Stimulated activated naive CD8-positive, alpha-beta T cell treated with anti-CD3 and anti-CD28 coated beads, Interleukin-15, Interleukin-2, amounts not matched to agents 100 ng/mL and 50 ng/mL, for 24 hours (primary cell): ENCODE results near the gene GAGE13.
"Not testable (repeated sequence)": the region's sequence is repeated elsewhere in the genome, so short reads cannot be mapped to it uniquely, and the experiment has no call there.

Source experiments
- H3K27ac Mint-ChIP-seq: one replicate; pipeline ENCODE4 v1.8.0; 2021; ENCODE audit warnings: mild to moderate bottlenecking, mixed read lengths
- H3K27me3 Mint-ChIP-seq: one replicate; pipeline ENCODE4 v1.8.0; 2021; ENCODE audit warnings: mixed read lengths
- H3K36me3 Mint-ChIP-seq: one replicate; pipeline ENCODE4 v1.8.0; 2021; ENCODE audit warnings: low read depth, mixed read lengths
- H3K4me1 Mint-ChIP-seq: one replicate; pipeline ENCODE4 v1.8.0; 2021; ENCODE audit warnings: low read depth, mixed read lengths
- H3K4me3 Mint-ChIP-seq: one replicate; pipeline ENCODE4 v1.8.0; 2021; ENCODE audit warnings: mild to moderate bottlenecking, mixed read lengths
- H3K9me3 Mint-ChIP-seq: one replicate; pipeline ENCODE4 v1.8.0; 2021; ENCODE audit warnings: mixed read lengths

The GAGE13 gene

DNA sequence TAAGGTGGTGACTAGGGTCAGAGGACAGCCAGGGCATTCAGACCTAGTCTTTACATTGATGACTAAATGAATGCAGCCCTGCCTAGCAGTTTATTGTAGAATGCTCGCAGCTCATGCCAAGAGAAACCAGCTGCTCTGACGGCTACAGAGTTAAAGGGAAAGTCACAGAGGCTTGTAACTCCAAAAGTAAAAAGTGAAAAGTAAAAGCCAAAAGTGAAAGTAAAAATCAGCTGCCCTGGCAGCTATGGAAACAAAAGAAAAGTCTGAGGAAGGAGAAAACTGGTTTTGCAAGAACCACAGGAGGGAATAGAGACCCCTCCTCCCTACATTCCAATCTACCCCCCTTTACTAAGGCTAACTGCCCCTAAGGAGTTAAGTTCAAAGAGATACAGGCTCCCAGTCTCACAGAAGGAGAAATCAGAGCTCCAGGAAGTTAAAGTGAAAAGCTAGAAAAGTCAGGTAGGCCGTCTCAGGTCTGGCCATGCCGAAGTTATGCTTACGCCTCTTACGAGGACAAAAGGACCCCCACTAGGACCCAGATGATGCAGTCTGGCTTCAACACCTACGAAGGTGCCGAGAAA lies 21.9 kb upstream of the GAGE13 start:
- no peaks in the 10 kb centered on the region for H3K9me3 Mint-ChIP-seq
- H3K27me3 Mint-ChIP-seq, result no peaks in the 10 kb centered on the region
- peak overlapping the region; percentile 95 for H3K27ac Mint-ChIP-seq
- H3K36me3 Mint-ChIP-seq, result no peaks in the 10 kb centered on the region
- peaks cover 20% of the 10 kb centered on the region for H3K4me1 Mint-ChIP-seq
- H3K4me3 Mint-ChIP-seq, result peak overlapping the region; percentile 75

DNA sequence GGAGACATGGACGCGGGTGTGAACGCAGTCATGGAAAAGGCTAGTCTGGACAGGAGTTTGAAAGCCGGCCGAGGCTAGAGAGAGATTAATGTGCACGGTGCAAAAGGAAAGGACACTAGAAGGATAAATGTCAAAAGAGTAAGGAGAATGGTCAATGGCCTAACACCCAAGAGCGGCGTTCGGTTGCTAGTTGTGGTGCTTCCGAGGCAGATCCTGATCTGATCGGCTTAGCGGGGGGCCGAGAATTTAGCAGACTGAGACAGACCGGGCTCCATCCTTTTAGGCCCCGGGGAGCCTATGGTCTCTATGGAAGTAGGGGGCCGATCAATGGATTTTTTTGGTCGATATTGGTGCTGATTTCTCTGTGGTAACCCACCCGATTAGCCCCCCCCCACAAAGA lies 21.0 kb upstream of the GAGE13 start:
- no peak overlapping the region for H3K4me3 Mint-ChIP-seq
- peaks cover 20% of the 10 kb centered on the region for H3K4me1 Mint-ChIP-seq
- H3K36me3 Mint-ChIP-seq, result no peaks in the 10 kb centered on the region
- H3K9me3 Mint-ChIP-seq, result no peaks in the 10 kb centered on the region
- no peaks in the 10 kb centered on the region for H3K27me3 Mint-ChIP-seq
- no peak overlapping the region for H3K27ac Mint-ChIP-seq

DNA sequence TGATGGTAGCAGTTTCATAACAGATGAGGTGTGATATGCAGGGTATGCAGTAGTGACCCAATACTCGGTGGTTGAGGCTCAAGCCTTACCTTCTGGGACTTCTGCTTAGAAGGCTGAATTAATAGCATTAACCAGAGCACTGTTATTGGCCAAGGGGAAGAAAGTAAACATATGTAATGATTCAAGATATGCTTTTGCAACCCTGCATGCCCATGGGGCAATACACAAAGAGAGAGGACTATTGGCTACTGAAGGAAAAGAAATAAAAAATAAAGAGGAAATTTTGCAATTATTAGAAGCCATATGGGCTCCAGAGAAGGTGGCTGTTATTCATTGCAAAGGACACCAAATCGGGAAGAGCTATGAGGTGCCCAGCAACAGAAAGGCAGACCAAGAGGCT lies 19.2 kb upstream of the GAGE13 start:
- Mint-ChIP-seq H3K9me3 (no peaks in the 10 kb centered on the region), H3K27me3 (no peaks in the 10 kb centered on the region), H3K36me3 (no peaks in the 10 kb centered on the region), H3K27ac (no peak overlapping the region), H3K4me1 (peaks cover 20% of the 10 kb centered on the region), H3K4me3 (no peak overlapping the region)

GRCh38 chrX:49316085-49316484 lies 15.3 kb upstream of the GAGE13 start:
- Mint-ChIP-seq H3K9me3 (no peaks in the 10 kb centered on the region), H3K27ac (no peak overlapping the region), H3K36me3 (no peaks in the 10 kb centered on the region), H3K4me3 (no peak overlapping the region), H3K27me3 (no peaks in the 10 kb centered on the region), H3K4me1 (no peaks in the 10 kb centered on the region)

DNA sequence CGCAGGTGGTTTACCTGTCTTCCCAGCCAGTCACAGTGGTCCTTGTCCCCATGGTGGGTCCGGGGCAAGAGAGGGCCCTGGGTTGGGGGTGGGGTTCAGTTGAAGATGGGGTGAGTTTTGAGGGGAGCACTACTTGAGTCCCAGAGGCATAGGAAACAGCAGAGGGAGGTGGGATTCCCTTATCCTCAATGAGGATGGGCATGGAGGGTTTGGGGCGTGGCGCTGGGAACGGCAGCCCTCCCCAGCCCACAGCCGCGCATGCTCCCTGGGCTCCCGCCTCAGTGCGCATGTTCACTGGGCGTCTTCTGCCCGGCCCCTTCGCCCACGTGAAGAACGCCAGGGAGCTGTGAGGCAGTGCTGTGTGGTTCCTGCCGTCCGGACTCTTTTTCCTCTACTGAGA lies 9.6 kb upstream of the GAGE13 start, which contains the start of gene GAGE12J:
Gene GAGE12J (plus strand): TSS at position 301 of the 400 bp plus-strand sequence. CDS start 1,157 bp downstream, outside the sequence.
- not testable (repeated sequence) for H3K4me1 Mint-ChIP-seq, H3K9me3 Mint-ChIP-seq, H3K36me3 Mint-ChIP-seq, H3K4me3 Mint-ChIP-seq, H3K27ac Mint-ChIP-seq, H3K27me3 Mint-ChIP-seq

DNA sequence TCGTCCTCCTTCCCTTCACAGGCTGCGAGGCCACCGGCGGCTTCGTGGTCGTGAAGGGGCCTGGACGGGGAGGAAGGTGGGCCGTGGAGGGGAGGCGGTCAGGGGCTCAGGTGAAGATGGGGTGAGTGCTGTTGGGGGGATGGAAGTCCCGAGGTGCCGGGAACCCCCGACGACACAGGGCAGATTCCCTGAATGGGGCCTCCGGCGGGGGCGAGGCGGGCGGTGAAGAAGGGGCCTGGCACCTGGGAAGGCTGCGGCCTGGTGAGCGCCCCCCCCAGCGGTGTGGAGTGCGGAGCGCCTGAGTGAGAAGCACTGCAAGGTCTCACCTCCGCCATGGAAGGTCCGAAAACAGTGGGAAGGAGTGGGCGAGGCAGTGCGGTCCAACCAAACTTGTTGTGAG lies 9.1 kb upstream of the GAGE13 start:
- not testable (repeated sequence) for H3K4me3 Mint-ChIP-seq, H3K4me1 Mint-ChIP-seq, H3K9me3 Mint-ChIP-seq, H3K36me3 Mint-ChIP-seq, H3K27ac Mint-ChIP-seq, H3K27me3 Mint-ChIP-seq

DNA sequence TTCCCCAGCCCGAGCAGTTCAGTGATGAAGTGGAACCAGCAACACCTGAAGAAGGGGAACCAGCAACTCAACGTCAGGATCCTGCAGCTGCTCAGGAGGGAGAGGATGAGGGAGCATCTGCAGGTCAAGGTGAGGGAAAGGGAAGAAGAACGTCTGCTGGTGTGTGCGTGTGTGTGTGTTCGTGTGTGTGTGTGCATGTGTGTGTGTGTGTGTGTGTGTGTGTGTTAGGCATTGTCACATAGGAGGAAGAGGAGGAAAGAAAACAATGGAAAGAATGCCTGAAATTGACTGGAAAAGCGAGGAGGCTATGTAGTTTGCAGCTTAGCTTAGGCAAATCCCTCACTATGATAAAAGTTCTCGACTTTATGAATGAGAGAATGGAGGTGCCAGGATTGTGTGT lies 7.6 kb upstream of the GAGE13 start:
- H3K27ac Mint-ChIP-seq, H3K4me1 Mint-ChIP-seq, H3K4me3 Mint-ChIP-seq, H3K36me3 Mint-ChIP-seq, H3K27me3 Mint-ChIP-seq, H3K9me3 Mint-ChIP-seq: not testable (repeated sequence)

GRCh38 chrX:49330421-49330820 lies 961 bp upstream of the GAGE13 start:
- H3K27me3 Mint-ChIP-seq, H3K36me3 Mint-ChIP-seq, H3K4me3 Mint-ChIP-seq, H3K9me3 Mint-ChIP-seq, H3K27ac Mint-ChIP-seq, H3K4me1 Mint-ChIP-seq: not testable (repeated sequence)

DNA sequence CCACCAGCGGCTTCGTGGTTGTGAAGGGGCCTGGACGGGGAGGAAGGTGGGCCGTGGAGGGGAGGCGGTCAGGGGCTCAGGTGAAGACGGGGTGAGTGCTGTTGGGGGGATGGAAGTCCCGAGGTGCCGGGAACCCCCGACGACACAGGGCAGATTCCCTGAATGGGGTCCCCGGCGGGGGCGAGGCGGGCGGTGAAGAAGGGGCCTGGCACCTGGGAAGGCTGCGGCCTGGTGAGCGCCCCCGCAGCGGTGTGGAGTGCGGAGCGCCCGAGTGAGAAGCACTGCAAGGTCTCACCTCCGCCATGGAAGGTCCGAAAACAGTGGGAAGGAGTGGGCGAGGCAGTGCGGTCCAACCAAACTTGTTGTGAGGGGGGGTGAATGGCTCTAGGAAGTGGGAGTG lies 459 bp downstream of the GAGE13 start:
- not testable (repeated sequence) for H3K36me3 Mint-ChIP-seq, H3K4me1 Mint-ChIP-seq, H3K9me3 Mint-ChIP-seq, H3K4me3 Mint-ChIP-seq, H3K27me3 Mint-ChIP-seq, H3K27ac Mint-ChIP-seq

GRCh38 chrX:49341449-49341848 lies 10.1 kb downstream of the GAGE13 start:
- not testable (repeated sequence) for H3K36me3 Mint-ChIP-seq, H3K4me1 Mint-ChIP-seq, H3K9me3 Mint-ChIP-seq, H3K27me3 Mint-ChIP-seq, H3K27ac Mint-ChIP-seq, H3K4me3 Mint-ChIP-seq

GRCh38 chrX:49344496-49345175 lies 13.3 kb downstream of the GAGE13 start:
- not testable (repeated sequence) for H3K27ac Mint-ChIP-seq

DNA sequence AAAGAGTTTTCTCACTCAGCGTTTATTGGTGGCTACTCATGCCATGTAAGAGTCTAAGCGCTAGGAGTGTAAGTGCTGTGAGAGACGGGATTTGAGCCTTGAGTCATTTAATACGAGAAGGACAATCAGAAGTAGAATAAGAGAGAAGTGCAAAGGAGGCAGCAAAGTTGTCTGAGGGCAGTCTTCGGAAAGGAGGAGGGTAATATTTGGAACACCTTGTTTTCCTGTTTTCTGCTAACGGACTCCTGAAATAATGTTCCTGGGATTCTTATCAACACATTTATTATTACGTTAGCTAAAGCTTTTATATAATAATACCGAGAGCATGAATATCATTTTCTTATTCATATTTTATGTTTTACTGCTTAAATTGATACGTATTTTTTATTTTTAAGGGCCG lies 14.0 kb downstream of the GAGE13 start:
- H3K27me3 Mint-ChIP-seq, H3K36me3 Mint-ChIP-seq, H3K4me1 Mint-ChIP-seq, H3K9me3 Mint-ChIP-seq, H3K27ac Mint-ChIP-seq, H3K4me3 Mint-ChIP-seq: not testable (repeated sequence)

More at GRCh38 chrX:49344496-49345175, 13.3 kb downstream of the GAGE13 start:
- H3K4me1 Mint-ChIP-seq, H3K27me3 Mint-ChIP-seq, H3K4me3 Mint-ChIP-seq, H3K36me3 Mint-ChIP-seq, H3K9me3 Mint-ChIP-seq: not testable (repeated sequence)

- not testable (repeated sequence) for H3K9me3 Mint-ChIP-seq
These were observed 14.8 kb downstream of the GAGE13 start for GRCh38 chrX:49346150-49346549.

More at GRCh38 chrX:49346150-49346549, 14.8 kb downstream of the GAGE13 start:
- H3K4me3 Mint-ChIP-seq, H3K36me3 Mint-ChIP-seq, H3K27ac Mint-ChIP-seq, H3K27me3 Mint-ChIP-seq, H3K4me1 Mint-ChIP-seq: not testable (repeated sequence)
